ENCODE results near the gene ADAMTSL1.

The ADAMTSL1 gene

DNA sequence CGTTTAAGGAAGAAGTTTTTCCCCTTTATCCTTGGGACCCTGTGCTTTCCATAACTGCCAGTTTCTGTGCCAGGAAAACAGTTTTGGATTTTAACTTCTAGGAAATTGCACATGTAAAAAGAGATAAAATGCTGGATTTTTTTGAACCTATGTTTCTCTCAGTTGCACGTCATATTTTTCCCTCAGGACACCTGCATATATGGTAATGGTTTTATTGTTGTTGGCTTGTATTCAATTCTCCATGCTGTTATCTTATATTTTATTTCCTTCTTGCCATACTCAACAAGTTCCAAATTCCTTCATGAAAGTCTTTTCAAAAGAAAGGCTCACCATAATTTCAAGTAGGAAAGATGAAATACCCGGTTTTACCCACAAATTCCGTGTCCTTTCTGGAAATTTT is 7.9 kb upstream of the ADAMTSL1 start:
- no peak overlapping the region for H3K27ac ChIP-seq
- TF ChIP-seq ZFX (IDR thresholded peaks at IDR 0.05; ENCODE audit: borderline replicate concordance) (no peak), CTCF (IDR thresholded peaks at IDR 0.05) (no peak)

- no peak overlapping the region for H3K27ac ChIP-seq
- TF ChIP-seq ZFX (IDR thresholded peaks at IDR 0.05; ENCODE audit: borderline replicate concordance) (no peak), CTCF (IDR thresholded peaks at IDR 0.05) (no peak)
These were observed 6.3 kb upstream of the ADAMTSL1 start for GRCh38 chr9:18467696-18468095.

GRCh38 chr9:18472435-18472834 is 1.5 kb upstream of the ADAMTSL1 start:
- no peak overlapping the region for H3K27ac ChIP-seq
- TF ChIP-seq ZFX (IDR thresholded peaks at IDR 0.05; ENCODE audit: borderline replicate concordance) (no peak), CTCF (IDR thresholded peaks at IDR 0.05) (no peak)

DNA sequence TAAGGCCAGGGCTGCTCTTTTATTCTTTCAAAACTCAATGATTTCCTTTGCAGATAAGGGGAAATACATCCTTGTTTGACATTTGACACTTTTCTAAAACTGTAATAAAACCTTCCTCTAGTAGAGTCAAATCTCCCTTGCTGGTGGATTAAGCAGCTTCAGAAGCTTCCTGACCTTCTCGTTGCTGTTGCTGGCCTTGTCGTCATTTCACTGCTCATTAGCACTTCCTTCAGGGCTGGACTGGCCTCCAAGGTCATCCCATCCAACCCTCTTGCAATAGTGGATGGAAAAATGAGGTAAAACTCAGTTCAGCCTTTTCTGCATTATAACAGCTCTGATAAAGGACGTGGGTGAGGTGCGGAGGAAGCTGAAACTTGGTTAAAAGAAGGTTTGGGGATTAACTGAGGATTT is 1.1 kb upstream of the ADAMTSL1 start:
- no peak overlapping the region for H3K27ac ChIP-seq
- no peak for TF ChIP-seq ZFX (IDR thresholded peaks at IDR 0.05; ENCODE audit: borderline replicate concordance)
- TF ChIP-seq CTCF (IDR thresholded peaks at IDR 0.05) = no peak

GRCh38 chr9:18474783-18475182 is 830 bp downstream of the ADAMTSL1 start:
- TF ChIP-seq ZFX (IDR thresholded peaks at IDR 0.05; ENCODE audit: borderline replicate concordance) = no peak
- no peak for TF ChIP-seq CTCF (IDR thresholded peaks at IDR 0.05)
- H3K27ac ChIP-seq = no peak overlapping the region

GRCh38 chr9:18477121-18477660 is 3.2 kb downstream of the ADAMTSL1 start:
- TF ChIP-seq ZFX (IDR thresholded peaks at IDR 0.05; ENCODE audit: borderline replicate concordance) (no peak), CTCF (IDR thresholded peaks at IDR 0.05) (no peak)
- H3K27ac ChIP-seq = no peak overlapping the region

DNA sequence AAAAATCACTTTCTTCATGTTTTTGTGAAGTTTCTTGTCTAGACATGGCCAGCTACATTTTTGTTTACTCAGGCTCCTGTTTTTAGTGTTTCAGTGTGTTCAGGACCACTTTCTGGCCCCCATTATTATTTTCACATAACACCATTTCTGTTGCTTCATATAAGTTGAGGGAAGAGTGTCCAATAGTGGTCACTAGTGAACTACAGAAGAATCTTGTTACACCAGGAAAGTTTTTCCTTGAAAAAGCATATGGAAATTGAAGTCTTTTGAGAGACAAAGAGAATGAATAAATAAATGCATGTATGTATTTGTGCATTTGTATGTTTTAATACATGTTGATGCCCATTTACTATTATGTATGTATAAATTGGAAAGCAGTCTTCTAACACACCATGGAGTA is 3.8 kb downstream of the ADAMTSL1 start:
- no peak overlapping the region for H3K27ac ChIP-seq
- TF ChIP-seq ZFX (IDR thresholded peaks at IDR 0.05; ENCODE audit: borderline replicate concordance) (no peak), CTCF (IDR thresholded peaks at IDR 0.05) (no peak)

Measured in 22Rv1 (cell line).